ENCODE data around the gene ZNF524.

ZNF524 gene

GRCh38 chr19:55648585-55649267 is 48.6 kb downstream of the ZNF524 start:
- H3K4me3 ChIP-seq = peak overlapping the region; percentile 55 to 87 (median 70)
- H3K27ac ChIP-seq = peak overlapping the region; percentile 43 to 91 (median 87)

GRCh38 chr19:55649268-55650125 is 49.4 kb downstream of the ZNF524 start:
- Histone ChIP-seq H3K4me3 (peak overlapping the region in 2 of 7 experiments; percentile 66 to 81), H3K27ac (peak overlapping the region in 12 of 21 experiments; percentile 76 to 91 (median 88))

GRCh38 chr19:55650126-55650557 is 50.1 kb downstream of the ZNF524 start:
- H3K27ac ChIP-seq = no peak overlapping the region
- H3K4me3 ChIP-seq = no peak overlapping the region

- Histone ChIP-seq H3K4me3 (no peak overlapping the region), H3K27ac (no peak overlapping the region)
Measured at GRCh38 chr19:55650602-55651230, 50.6 kb downstream of the ZNF524 start.

- Histone ChIP-seq H3K4me3 (no peak overlapping the region), H3K27ac (no peak overlapping the region)
Measured at GRCh38 chr19:55651236-55651635, 51.1 kb downstream of the ZNF524 start.

- H3K27ac ChIP-seq = peak overlapping the region in 2 of 21 experiments; percentile 97 to 100
- peak overlapping the region in 1 of 7 experiments; percentile 93 for H3K4me3 ChIP-seq
Measured at GRCh38 chr19:55652311-55653128, 52.4 kb downstream of the ZNF524 start.

All from skin epidermis (tissue), 12 donors.